Kidney capillary endothelial cell (primary cell): Measurements from ENCODE around the gene TBCD.

Experiments used
- DNase-seq: peaks from one replicate; pipeline ENCODE4 v3.0.0-alpha.2; 2018; ENCODE audit warnings: low spot score

TBCD gene

GRCh38 chr17:82858376-82859126 lies 106.7 kb downstream of the TBCD start:
- no peak for DNase-seq

GRCh38 chr17:82859431-82860403 lies 107.9 kb downstream of the TBCD start:
- DNase-seq, result peak; percentile 95

- no peak for DNase-seq
Observed at GRCh38 chr17:82860606-82861392, 108.9 kb downstream of the TBCD start.

DNA sequence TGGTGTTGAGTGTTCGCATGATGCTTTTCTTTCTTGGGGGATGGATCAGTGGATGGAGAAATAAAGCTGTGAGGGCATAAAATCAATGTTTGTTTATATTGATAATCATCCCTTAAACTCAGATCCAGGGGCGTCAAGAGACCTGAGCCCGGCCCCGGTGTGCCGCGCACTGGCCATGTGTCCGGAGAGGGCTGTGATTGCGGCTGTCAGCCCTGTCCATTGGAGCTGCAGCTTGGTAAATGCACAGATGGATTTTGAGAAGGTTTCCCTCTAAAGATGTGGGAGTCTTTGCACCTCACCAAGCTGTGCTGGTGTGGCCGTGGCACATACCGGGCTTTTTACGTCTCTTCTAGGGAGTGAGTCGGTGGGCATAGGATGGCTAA lies 109.5 kb downstream of the TBCD start:
- no peak for DNase-seq

DNA sequence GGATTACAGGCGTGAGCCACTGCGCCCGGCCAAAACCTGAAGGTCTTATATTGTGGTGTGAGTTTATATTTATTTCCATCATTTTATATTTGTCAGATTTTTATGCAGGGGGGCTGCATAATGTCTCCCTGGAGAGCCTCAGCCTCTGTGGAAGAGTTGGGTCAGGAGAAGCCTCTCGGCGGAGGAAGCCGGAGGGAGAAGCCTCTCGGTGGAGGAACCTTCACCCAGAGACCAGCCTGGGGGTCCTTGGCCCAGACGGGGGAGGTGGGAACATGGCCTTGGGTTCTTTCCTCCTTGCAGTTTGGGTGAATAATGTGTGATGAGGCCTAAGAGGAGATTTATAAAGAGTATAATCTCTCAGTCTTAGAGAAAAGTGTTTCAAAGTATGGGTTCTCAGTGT lies 110.3 kb downstream of the TBCD start:
- no peak for DNase-seq

- no peak for DNase-seq
Observed at GRCh38 chr17:82862737-82863382, 111.0 kb downstream of the TBCD start.

- no peak for DNase-seq
Observed at GRCh38 chr17:82863383-82863940, 111.6 kb downstream of the TBCD start.

- DNase-seq, result no peak
Observed at GRCh38 chr17:82863941-82864712, 112.3 kb downstream of the TBCD start.

DNA sequence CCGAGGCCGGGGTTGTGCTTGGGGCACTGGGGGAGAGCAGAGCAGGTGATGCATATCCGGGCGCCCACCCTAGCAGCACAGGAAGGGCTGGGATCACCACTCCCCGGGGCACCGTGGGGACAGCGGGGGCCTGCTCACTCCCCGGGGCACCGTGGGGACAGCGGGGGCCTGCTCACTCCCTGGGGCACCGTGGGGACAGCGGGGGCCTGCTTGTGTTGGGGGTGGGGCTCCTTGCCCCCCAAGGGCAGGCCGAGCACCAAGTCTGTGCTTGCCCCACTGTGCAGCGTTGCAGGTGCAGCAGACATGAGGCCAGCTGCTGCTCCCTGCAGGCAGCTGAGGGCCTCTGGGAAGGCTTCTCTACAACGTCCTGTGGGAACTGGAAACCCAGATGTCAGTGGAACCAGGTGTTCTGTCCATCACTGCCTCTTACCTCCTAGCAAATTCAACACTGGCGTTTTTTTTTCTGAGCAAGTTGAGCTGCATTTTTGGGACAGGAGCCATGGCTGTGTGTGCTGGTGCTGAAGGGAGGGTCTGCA lies 112.9 kb downstream of the TBCD start:
- no peak for DNase-seq

DNA sequence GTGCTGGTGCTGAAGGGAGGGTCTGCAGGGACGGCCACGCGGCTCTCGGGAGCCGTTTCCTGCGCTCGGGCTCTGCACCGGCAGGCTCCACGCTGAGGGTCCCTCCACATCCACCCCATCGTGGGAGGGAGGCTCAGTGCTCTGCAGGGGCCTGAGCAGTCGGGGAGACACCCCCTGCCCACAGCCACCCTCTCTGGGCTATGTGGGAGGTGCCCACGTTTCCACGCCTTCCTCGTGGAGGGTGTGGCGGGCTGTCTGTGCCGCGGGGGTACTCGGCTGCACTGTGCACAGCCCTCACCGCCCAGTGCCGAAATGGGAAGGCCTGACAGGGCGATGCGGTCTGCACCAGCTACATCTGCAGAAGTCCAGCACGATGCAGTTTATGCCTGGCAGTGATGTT lies 113.4 kb downstream of the TBCD start:
- DNase-seq, result no peak

DNA sequence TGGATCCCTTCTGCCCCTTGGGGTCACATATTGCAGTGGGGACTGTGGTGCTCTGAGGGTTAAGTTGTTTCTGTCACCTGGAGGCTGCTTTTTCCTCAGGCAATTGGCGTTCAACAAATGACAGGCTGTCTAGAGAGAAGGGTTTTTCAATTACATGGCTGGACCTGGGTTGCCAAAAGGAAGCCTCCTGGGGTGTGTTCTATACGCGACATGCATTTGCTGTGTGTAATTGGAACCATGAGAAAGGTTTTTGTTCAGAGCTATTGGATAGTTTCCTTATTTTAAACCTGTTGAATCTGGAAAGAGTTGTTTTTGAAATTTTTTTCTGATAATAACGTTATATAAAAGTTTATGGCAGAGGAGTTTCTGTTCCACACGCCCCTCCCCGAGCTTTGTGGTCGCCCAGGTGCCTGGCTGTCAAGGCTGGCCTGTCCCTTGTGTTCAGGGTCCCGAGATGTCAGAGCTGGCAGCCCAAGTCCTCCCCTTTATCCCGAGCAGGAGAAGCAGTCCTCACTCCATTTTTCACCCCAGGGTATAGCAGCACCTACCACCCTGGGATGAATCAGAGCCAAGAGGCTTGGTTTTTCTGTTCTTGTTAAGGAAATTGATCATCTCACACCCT lies 114.0 kb downstream of the TBCD start:
- no peak for DNase-seq

DNA sequence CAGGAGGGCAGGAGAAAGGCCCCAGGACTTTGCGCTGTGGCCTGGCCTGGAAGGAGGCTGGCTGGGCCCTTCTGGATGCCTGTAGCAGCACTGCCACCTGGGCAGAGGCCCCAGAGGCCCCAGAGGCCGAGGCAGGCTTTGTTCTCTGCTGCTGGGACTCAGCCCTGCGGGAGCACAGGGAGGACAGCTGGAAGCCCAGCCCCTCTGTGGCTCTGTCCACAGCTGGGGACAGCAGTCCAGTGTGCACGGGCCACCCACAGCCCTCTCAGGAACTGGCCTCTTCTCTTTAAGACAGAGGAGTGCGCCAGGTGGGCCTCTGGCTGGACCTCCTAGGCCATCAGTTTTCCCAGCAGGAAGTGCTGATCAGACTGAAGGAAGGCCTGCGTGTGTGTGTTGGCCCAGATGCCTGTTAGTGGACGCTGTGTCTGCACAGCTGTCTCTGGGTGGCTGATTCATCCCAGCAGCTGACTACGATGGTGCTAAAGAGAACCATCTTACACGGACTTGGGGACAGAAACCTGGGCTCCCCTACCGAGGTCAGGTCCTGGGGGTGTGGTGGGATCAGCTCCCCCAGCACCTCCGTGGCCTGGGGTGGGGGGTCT lies 114.8 kb downstream of the TBCD start:
- DNase-seq, result peak; percentile 92

- no peak for DNase-seq
Observed at GRCh38 chr17:82867763-82868325, 116.0 kb downstream of the TBCD start.

GRCh38 chr17:82868715-82869131 lies 116.9 kb downstream of the TBCD start:
- no peak for DNase-seq

GRCh38 chr17:82869536-82869935 lies 117.7 kb downstream of the TBCD start:
- no peak for DNase-seq

GRCh38 chr17:82870091-82870491 lies 118.2 kb downstream of the TBCD start:
- no peak for DNase-seq

GRCh38 chr17:82870541-82870940 lies 118.7 kb downstream of the TBCD start:
- DNase-seq, result no peak

- DNase-seq, result peak; percentile 80
Observed at GRCh38 chr17:82871056-82871775, 119.4 kb downstream of the TBCD start.
